Liver (tissue), 9 donors: Measurements from ENCODE around the gene DRAXIN. TPM values are rescaled to one million over a fixed set of nuclear protein-coding genes. Genes with fewer than 3 reads are reported as not detected.

ENCODE experiments used
- DNase-seq: peaks from one replicate; pipeline ENCODE4 v3.0.0-alpha.2; 2017; ENCODE audit warnings: low spot score
- H3K27ac ChIP-seq, 2 donors: one replicate each; pipeline ENCODE4 v1.7.0; 2013; ENCODE audit warnings: inconsistent platforms in 2 of 2, low read length in 2 of 2, control low read depth in 1 of 2, low read depth in 1 of 2, mild to moderate bottlenecking in 1 of 2
- H3K27me3 ChIP-seq, 4 donors: one replicate each; pipeline versions ENCODE4 v1.6.1 to v1.7.0; 2013; ENCODE audit warnings: low read length in 3 of 4, inconsistent platforms in 1 of 4, mild to moderate bottlenecking in 1 of 4, moderate library complexity in 1 of 4; ENCODE audit not compliant: control insufficient read depth in 4 of 4, insufficient read depth in 4 of 4
- H3K36me3 ChIP-seq, 4 donors: one replicate each; pipeline versions ENCODE4 v1.6.1 to v1.7.0; 2013; ENCODE audit warnings: low read length in 3 of 4, mild to moderate bottlenecking in 3 of 4, low read depth in 1 of 4, moderate library complexity in 1 of 4; ENCODE audit not compliant: control insufficient read depth in 4 of 4, insufficient read depth in 3 of 4
- H3K4me1 ChIP-seq, 4 donors: one replicate each; pipeline versions ENCODE4 v1.6.1 to v1.7.0; 2013; ENCODE audit warnings: low read length in 3 of 4, mild to moderate bottlenecking in 3 of 4, moderate library complexity in 1 of 4; ENCODE audit not compliant: control insufficient read depth in 4 of 4, insufficient read depth in 4 of 4
- H3K4me3 ChIP-seq, 3 donors: one replicate each; pipeline versions ENCODE4 v1.6.1 to v1.7.0; 2013; ENCODE audit warnings: low read length in 3 of 3, control low read depth in 1 of 3, low read depth in 1 of 3, mild to moderate bottlenecking in 1 of 3
- H3K9ac ChIP-seq, 2 donors: one replicate each; pipeline ENCODE4 v1.7.0; 2013; ENCODE audit warnings: low read length in 2 of 2, mild to moderate bottlenecking in 2 of 2, moderate library complexity in 2 of 2, control low read depth in 1 of 2, low read depth in 1 of 2
- H3K9me3 ChIP-seq, 4 donors: one replicate each; pipeline versions ENCODE4 v1.6.1 to v1.7.0; 2013; ENCODE audit warnings: low read length in 3 of 4; ENCODE audit not compliant: control insufficient read depth in 4 of 4
- ATF3 ChIP-seq: IDR thresholded peaks from 2 replicates; pipeline ENCODE4 v1.6.1; 2016; ENCODE audit warnings: antibody characterized with exemption
- CTCF ChIP-seq: fragments of 150-350 bp; IDR thresholded peaks from 2 replicates; pipeline ENCODE4 v1.5.1; 2017; ENCODE audit warnings: improper control_type of control experiment, low read depth, low read length; ENCODE audit not compliant: missing input control
- EGR1 ChIP-seq, 2 donors: IDR thresholded peaks; 2 replicates each; pipeline ENCODE4 v1.6.1; 2016 to 2018; ENCODE audit warnings: antibody characterized with exemption in 2 of 2, low read depth in 2 of 2
- FOXA1 ChIP-seq: IDR thresholded peaks from 2 replicates; pipeline ENCODE4 v1.6.1; 2016; ENCODE audit warnings: antibody characterized with exemption
- FOXA2 ChIP-seq: IDR thresholded peaks from 2 replicates; pipeline ENCODE4 v1.6.1; 2016; ENCODE audit warnings: antibody characterized with exemption
- GABPA ChIP-seq, 2 donors: IDR thresholded peaks in 1 of 2; conservative IDR thresholded peaks in 1 of 2; 2 replicates each; pipeline ENCODE4 v1.6.1; 2016; ENCODE audit warnings: antibody characterized with exemption in 2 of 2, mild to moderate bottlenecking in 1 of 2, moderate library complexity in 1 of 2
- HNF4A ChIP-seq, 2 donors: conservative IDR thresholded peaks; 2 replicates each; pipeline ENCODE4 v1.6.1; 2016; ENCODE audit warnings: antibody characterized with exemption in 2 of 2, mild to moderate bottlenecking in 2 of 2
- HNF4G ChIP-seq: IDR thresholded peaks from 2 replicates; pipeline ENCODE4 v1.6.1; 2016; ENCODE audit warnings: antibody characterized with exemption
- JUND ChIP-seq, 2 donors: IDR thresholded peaks; 2 replicates each; pipeline ENCODE4 v1.6.1; 2016; ENCODE audit warnings: antibody characterized with exemption in 2 of 2
- MAX ChIP-seq: IDR thresholded peaks from 2 replicates; pipeline ENCODE4 v1.6.1; 2016; ENCODE audit warnings: antibody characterized with exemption
- NR2F2 ChIP-seq: IDR thresholded peaks from 2 replicates; pipeline ENCODE4 v1.6.1; 2016; ENCODE audit warnings: antibody characterized with exemption
- RAD21 ChIP-seq, 2 donors: IDR thresholded peaks; 2 replicates each; pipeline ENCODE4 v1.6.1; 2016; ENCODE audit warnings: antibody characterized with exemption in 2 of 2, mild to moderate bottlenecking in 2 of 2
- RXRA ChIP-seq, 2 donors: IDR thresholded peaks; 2 replicates each; pipeline ENCODE4 v1.6.1; 2017 to 2018; ENCODE audit warnings: antibody characterized with exemption in 2 of 2, mild to moderate bottlenecking in 1 of 2
- SP1 ChIP-seq: IDR thresholded peaks from 2 replicates; pipeline ENCODE4 v1.6.1; 2018; ENCODE audit warnings: antibody characterized with exemption, mild to moderate bottlenecking
- TAF1 ChIP-seq: conservative IDR thresholded peaks from 2 replicates; pipeline ENCODE4 v1.6.1; 2016; ENCODE audit warnings: antibody characterized with exemption, mild to moderate bottlenecking
- YY1 ChIP-seq: IDR thresholded peaks from 2 replicates; pipeline ENCODE4 v1.6.1; 2016; ENCODE audit warnings: antibody characterized with exemption, mild to moderate bottlenecking
- ZBTB33 ChIP-seq: IDR thresholded peaks from 2 replicates; pipeline ENCODE4 v1.6.1; 2016; ENCODE audit warnings: antibody characterized with exemption
- WGBS: extraction: QIAGEN DNeasy Blood & Tissue Kit; methylation state at CpG from one replicate; pipeline ENCODE4 v1.1.7; 2013; 5-methylcytosine and 5-hydroxymethylcytosine counted together
- polyA plus RNA-seq, 2 donors: library from polyadenylated mRNA; stranded (reverse) in 1 of 2; unstranded in 1 of 2; fragments of 200-250 nt in 1 of 2; fragments of >200 nt in 1 of 2; fragmentation: Nextera tagmentation in 1 of 2; extraction: Ambion mirVana in 1 of 2; gene quantifications; one replicate each; pipeline versions ENCODE4 v1.2.1 to v1.2.3, GENCODE V29; 2013 to 2015
- total RNA-seq, 2 donors: library from RNA; depleted of rRNA; stranded (reverse); fragments of >200 nt; gene quantifications; one replicate each; pipeline ENCODE4 v1.2.3, GENCODE V29; 2014
- TF ChIP-seq, protein P1 (sequence below): IDR thresholded peaks from 2 replicates; pipeline ENCODE4 v1.6.1; 2016; ENCODE audit warnings: antibody characterized with exemption, mild to moderate bottlenecking
- donor health status: healthy.
- donor health status: healthy.
- donor health status: healthy.
- donor health status: healthy.
- donor health status: healthy.

DRAXIN gene
- total and polyA plus RNA-seq, 4 donors: under 0.01 to 0.01 TPM; not detected in 2

DNA sequence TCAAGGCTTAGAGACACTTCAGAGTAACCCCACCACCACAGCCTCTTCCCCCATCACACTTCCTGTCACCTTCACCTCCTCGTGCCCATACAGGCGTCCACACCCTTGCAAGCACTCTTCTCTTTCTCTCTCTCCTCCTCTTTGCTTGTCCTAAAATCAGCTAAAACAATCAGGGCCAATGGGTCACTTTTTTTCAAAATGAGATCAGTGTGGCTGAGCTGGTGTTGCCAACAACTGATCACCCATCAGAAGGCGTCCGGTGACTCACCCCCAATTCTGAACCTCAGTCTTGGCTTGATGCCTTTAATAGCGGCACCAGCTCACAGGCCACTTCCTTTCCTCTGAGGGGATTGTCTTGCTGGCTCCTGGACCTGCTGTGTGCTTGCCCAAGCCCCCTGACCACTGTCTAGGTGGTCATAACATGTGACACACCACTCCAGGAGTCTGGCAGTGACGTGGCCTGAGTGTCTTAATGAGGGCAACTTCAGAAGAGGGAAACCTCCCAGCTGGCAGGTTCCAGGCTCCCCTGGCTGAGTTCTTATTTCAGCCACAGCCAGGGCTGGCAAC, 1.6 kb downstream of the DRAXIN start:
- Histone ChIP-seq H3K27ac (no peak overlapping the region), H3K27me3 (peaks cover 0 to 13% (median 5%) of the 10 kb centered on the region in 4 donors), H3K4me3 (no peak overlapping the region), H3K4me1 (peaks cover 7 to 11% (median 8%) of the 10 kb centered on the region in 4 donors), H3K9me3 (no peaks in the 10 kb centered on the region), H3K36me3 (no peaks in the 10 kb centered on the region), H3K9ac (no peak overlapping the region)
- no peak for DNase-seq
- TF ChIP-seq GABPA (IDR thresholded peaks at IDR 0.05 in 1 of 2, conservative IDR thresholded peaks at IDR 0.05 in 1 of 2) (no peak), CTCF (no peak), FOXA1 (no peak), HNF4A (conservative IDR thresholded peaks at IDR 0.05) (no peak), JUND (IDR thresholded peaks at IDR 0.05) (no peak)
- TF ChIP-seq, protein P1, sequence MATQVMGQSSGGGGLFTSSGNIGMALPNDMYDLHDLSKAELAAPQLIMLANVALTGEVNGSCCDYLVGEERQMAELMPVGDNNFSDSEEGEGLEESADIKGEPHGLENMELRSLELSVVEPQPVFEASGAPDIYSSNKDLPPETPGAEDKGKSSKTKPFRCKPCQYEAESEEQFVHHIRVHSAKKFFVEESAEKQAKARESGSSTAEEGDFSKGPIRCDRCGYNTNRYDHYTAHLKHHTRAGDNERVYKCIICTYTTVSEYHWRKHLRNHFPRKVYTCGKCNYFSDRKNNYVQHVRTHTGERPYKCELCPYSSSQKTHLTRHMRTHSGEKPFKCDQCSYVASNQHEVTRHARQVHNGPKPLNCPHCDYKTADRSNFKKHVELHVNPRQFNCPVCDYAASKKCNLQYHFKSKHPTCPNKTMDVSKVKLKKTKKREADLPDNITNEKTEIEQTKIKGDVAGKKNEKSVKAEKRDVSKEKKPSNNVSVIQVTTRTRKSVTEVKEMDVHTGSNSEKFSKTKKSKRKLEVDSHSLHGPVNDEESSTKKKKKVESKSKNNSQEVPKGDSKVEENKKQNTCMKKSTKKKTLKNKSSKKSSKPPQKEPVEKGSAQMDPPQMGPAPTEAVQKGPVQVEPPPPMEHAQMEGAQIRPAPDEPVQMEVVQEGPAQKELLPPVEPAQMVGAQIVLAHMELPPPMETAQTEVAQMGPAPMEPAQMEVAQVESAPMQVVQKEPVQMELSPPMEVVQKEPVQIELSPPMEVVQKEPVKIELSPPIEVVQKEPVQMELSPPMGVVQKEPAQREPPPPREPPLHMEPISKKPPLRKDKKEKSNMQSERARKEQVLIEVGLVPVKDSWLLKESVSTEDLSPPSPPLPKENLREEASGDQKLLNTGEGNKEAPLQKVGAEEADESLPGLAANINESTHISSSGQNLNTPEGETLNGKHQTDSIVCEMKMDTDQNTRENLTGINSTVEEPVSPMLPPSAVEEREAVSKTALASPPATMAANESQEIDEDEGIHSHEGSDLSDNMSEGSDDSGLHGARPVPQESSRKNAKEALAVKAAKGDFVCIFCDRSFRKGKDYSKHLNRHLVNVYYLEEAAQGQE: no peak
- 39% methylated on average over 6 of the region's 6 CpGs for WGBS

GRCh38 chr1:11693917-11694316, 2.4 kb downstream of the DRAXIN start:
- 45% methylated on average over 5 of the region's 5 CpGs for WGBS
- Histone ChIP-seq H3K9ac (no peak overlapping the region), H3K27me3 (peaks cover 0 to 13% (median 5%) of the 10 kb centered on the region in 4 donors), H3K36me3 (no peaks in the 10 kb centered on the region), H3K27ac (no peak overlapping the region), H3K9me3 (no peaks in the 10 kb centered on the region), H3K4me1 (peaks cover 7 to 11% (median 8%) of the 10 kb centered on the region in 4 donors), H3K4me3 (no peak overlapping the region)
- no peak for DNase-seq
- TF ChIP-seq ATF3 (no peak), YY1 (no peak), FOXA2 (no peak), ZBTB33 (no peak), RAD21 (IDR thresholded peaks at IDR 0.05) (no peak), CTCF (no peak), FOXA1 (no peak), MAX (no peak), JUND (IDR thresholded peaks at IDR 0.05) (no peak), TAF1 (no peak), RXRA (IDR thresholded peaks at IDR 0.05) (no peak), GABPA (IDR thresholded peaks at IDR 0.05 in 1 of 2, conservative IDR thresholded peaks at IDR 0.05 in 1 of 2) (no peak), EGR1 (IDR thresholded peaks at IDR 0.05; ENCODE audit: low read depth in 2 of 2) (no peak), HNF4G (no peak), NR2F2 (no peak), HNF4A (conservative IDR thresholded peaks at IDR 0.05) (no peak), SP1 (no peak)
- TF ChIP-seq, protein P1: no peak
